HepG2 (cell line): ENCODE measurements around the gene TJAP1. TPM values are rescaled to one million over a fixed set of nuclear protein-coding genes. Genes with fewer than 3 reads are reported as not detected.

Source experiments
- BHLHE40 ChIP-seq: IDR thresholded peaks from 2 replicates; pipeline ENCODE4 v1.6.1; 2011; ENCODE audit warnings: low read length, improper control_type of control experiment
- BORCS8-MEF2B ChIP-seq: sonication (generic); formaldehyde crosslinking; IDR thresholded peaks from 2 replicates; pipeline ENCODE4 v1.8.0; 2022; ENCODE audit warnings: mild to moderate bottlenecking, missing genetic modification reagents
- DNMT3B ChIP-seq: conservative IDR thresholded peaks from 2 replicates; pipeline ENCODE4 v1.6.1; 2016; ENCODE audit warnings: missing biosample characterization, control low read depth
- GFI1 ChIP-seq: sonication (generic); formaldehyde crosslinking; IDR thresholded peaks from 2 replicates; pipeline ENCODE4 v1.5.0; 2020; ENCODE audit warnings: missing genetic modification reagents, mild to moderate bottlenecking, borderline replicate concordance
- HNF4G ChIP-seq, 2 experiments: sonication (generic) in 1 of 2; formaldehyde crosslinking in 1 of 2; IDR thresholded peaks; 2 replicates each; pipeline versions ENCODE4 v1.4.0 to v1.6.1; 2011 to 2020; ENCODE audit warnings: borderline replicate concordance in 2 of 2, low read depth in 2 of 2, mild to moderate bottlenecking in 2 of 2, low read length in 1 of 2, missing genetic modification reagents in 1 of 2, moderate library complexity in 1 of 2
- MIER3 ChIP-seq: IDR thresholded peaks from 2 replicates; pipeline ENCODE4 v1.6.1; 2016; ENCODE audit warnings: missing compliant biosample characterization, borderline replicate concordance
- MIXL1 ChIP-seq: IDR thresholded peaks from 2 replicates; pipeline ENCODE4 v1.6.1; 2016
- NCOA2 ChIP-seq: sonication (generic); formaldehyde crosslinking; IDR thresholded peaks from 2 replicates; pipeline ENCODE4 v1.8.0; 2022; ENCODE audit warnings: inconsistent platforms
- RFXAP ChIP-seq: sonication (generic); formaldehyde crosslinking; IDR thresholded peaks from 2 replicates; pipeline ENCODE4 v1.4.0; 2020; ENCODE audit warnings: missing genetic modification reagents, borderline replicate concordance
- SP2 ChIP-seq: sonication (generic); formaldehyde crosslinking; IDR thresholded peaks from 2 replicates; pipeline ENCODE4 v1.5.1; 2020; ENCODE audit warnings: mild to moderate bottlenecking, missing genetic modification reagents
- TBL1XR1 ChIP-seq: fragments of 150-350 bp; IDR thresholded peaks from 2 replicates; pipeline ENCODE4 v1.6.1; 2014; ENCODE audit warnings: borderline replicate concordance, low read length; ENCODE audit not compliant: partially characterized antibody
- ZMAT3 ChIP-seq: sonication (generic); formaldehyde crosslinking; conservative IDR thresholded peaks from 2 replicates; pipeline ENCODE4 v1.7.0; 2021; ENCODE audit warnings: missing genetic modification reagents
- ZMYM2 ChIP-seq: sonication (generic); formaldehyde crosslinking; IDR thresholded peaks from 2 replicates; pipeline ENCODE4 v1.8.0; 2022; ENCODE audit warnings: mild to moderate bottlenecking, missing genetic modification reagents
- polyA plus RNA-seq, 8 experiments: library from polyadenylated mRNA; depleted of rRNA in 3 of 8; stranded (reverse) in 7 of 8; unstranded in 1 of 8; fragments of >200 nt; fragmentation: Illumina TruSeq in 4 of 8; extraction: Trizol in 4 of 8; gene quantifications; 2 replicates each; pipeline versions ENCODE4 v1.2.1 to v1.2.3, GENCODE V29; 2011 to 2016; ENCODE audit warnings: low read depth in 4 of 8, missing spikeins in 1 of 8, mixed read lengths in 1 of 8; ENCODE audit not compliant: insufficient read depth in 1 of 8
- total RNA-seq, 5 experiments: library from RNA; depleted of rRNA; stranded (reverse); fragments of >200 nt; fragmentation: Illumina TruSeq; extraction: Trizol; gene quantifications; 2 replicates each; pipeline ENCODE4 v1.2.3, GENCODE V29; 2016; ENCODE audit warnings: low read depth in 1 of 5
- TF ChIP-seq, protein P1 (sequence below): sonication (generic); formaldehyde crosslinking; IDR thresholded peaks from 2 replicates; pipeline ENCODE4 v1.4.0; 2020; ENCODE audit warnings: mild to moderate bottlenecking, missing genetic modification reagents
- TF ChIP-seq, protein P2 (sequence below): sonication (generic); formaldehyde crosslinking; IDR thresholded peaks from 2 replicates; pipeline ENCODE4 v1.4.0; 2020; ENCODE audit warnings: mild to moderate bottlenecking, missing genetic modification reagents
- TF ChIP-seq, protein P3 (sequence below): sonication (generic); formaldehyde crosslinking; IDR thresholded peaks from 2 replicates; pipeline ENCODE4 v1.9.0; 2022; ENCODE audit warnings: missing genetic modification reagents, mild to moderate bottlenecking, borderline replicate concordance
- TF ChIP-seq, protein P4 (sequence below): sonication (generic); formaldehyde crosslinking; IDR thresholded peaks from 2 replicates; pipeline ENCODE4 v1.5.0; 2020; ENCODE audit warnings: mild to moderate bottlenecking, missing genetic modification reagents, borderline replicate concordance

TJAP1 gene
- total and polyA plus RNA-seq, 2 of the 13 experiments (the other 11 are each of a cell fraction or from before 2014, with no cell fraction given) = 15.7 to 41.6 TPM

DNA sequence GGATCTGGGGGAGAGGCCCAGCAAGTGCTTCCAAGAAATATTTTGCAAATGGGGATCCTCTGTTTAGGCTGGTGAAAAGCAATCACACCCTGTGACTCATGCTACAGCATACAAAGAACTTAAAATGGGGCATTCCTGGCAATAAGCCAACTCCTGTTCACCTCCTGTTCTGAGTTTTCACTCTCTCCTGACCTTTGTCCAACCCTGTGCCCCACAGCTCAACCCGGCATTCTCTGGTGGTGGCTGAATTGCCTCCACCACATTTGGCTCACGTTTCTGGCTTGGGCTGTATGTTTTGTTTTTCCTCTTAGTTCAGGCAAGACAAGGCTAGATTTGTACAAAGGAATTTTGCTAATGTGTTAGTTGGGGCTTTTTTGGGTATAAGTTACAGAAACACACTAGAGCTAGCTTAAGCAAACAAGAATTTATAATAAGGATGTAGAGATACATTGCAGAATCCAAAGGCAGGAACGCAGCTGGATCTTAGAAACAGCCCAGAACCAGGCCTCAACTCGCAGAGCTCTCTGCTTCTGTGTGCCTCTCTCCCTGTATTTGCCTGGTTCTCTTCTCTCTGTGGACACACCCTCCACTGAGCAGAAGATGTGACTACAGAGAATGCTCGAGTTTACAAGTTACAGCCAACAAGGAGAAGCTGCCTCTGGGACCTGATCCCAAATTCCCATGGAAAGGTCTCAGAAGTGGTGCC is 40.6 kb upstream of the TJAP1 start (continued):
- TF ChIP-seq, protein P1, sequence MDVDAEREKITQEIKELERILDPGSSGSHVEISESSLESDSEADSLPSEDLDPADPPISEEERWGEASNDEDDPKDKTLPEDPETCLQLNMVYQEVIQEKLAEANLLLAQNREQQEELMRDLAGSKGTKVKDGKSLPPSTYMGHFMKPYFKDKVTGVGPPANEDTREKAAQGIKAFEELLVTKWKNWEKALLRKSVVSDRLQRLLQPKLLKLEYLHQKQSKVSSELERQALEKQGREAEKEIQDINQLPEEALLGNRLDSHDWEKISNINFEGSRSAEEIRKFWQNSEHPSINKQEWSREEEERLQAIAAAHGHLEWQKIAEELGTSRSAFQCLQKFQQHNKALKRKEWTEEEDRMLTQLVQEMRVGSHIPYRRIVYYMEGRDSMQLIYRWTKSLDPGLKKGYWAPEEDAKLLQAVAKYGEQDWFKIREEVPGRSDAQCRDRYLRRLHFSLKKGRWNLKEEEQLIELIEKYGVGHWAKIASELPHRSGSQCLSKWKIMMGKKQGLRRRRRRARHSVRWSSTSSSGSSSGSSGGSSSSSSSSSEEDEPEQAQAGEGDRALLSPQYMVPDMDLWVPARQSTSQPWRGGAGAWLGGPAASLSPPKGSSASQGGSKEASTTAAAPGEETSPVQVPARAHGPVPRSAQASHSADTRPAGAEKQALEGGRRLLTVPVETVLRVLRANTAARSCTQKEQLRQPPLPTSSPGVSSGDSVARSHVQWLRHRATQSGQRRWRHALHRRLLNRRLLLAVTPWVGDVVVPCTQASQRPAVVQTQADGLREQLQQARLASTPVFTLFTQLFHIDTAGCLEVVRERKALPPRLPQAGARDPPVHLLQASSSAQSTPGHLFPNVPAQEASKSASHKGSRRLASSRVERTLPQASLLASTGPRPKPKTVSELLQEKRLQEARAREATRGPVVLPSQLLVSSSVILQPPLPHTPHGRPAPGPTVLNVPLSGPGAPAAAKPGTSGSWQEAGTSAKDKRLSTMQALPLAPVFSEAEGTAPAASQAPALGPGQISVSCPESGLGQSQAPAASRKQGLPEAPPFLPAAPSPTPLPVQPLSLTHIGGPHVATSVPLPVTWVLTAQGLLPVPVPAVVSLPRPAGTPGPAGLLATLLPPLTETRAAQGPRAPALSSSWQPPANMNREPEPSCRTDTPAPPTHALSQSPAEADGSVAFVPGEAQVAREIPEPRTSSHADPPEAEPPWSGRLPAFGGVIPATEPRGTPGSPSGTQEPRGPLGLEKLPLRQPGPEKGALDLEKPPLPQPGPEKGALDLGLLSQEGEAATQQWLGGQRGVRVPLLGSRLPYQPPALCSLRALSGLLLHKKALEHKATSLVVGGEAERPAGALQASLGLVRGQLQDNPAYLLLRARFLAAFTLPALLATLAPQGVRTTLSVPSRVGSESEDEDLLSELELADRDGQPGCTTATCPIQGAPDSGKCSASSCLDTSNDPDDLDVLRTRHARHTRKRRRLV (CRISPR knock-in tag) = no peak
- 0 out of 2 replicates have a peak, but pooled peaks have one; percentile 21 for TF ChIP-seq BORCS8-MEF2B (CRISPR knock-in tag)
- TF ChIP-seq MIXL1 (CRISPR knock-in tag) = peak; percentile 79; the same call in 1 of the 2 replicates
- peak; percentile 72 for TF ChIP-seq TBL1XR1
- peak; percentile 94 for TF ChIP-seq GFI1 (CRISPR knock-in tag)
- TF ChIP-seq, protein P2, sequence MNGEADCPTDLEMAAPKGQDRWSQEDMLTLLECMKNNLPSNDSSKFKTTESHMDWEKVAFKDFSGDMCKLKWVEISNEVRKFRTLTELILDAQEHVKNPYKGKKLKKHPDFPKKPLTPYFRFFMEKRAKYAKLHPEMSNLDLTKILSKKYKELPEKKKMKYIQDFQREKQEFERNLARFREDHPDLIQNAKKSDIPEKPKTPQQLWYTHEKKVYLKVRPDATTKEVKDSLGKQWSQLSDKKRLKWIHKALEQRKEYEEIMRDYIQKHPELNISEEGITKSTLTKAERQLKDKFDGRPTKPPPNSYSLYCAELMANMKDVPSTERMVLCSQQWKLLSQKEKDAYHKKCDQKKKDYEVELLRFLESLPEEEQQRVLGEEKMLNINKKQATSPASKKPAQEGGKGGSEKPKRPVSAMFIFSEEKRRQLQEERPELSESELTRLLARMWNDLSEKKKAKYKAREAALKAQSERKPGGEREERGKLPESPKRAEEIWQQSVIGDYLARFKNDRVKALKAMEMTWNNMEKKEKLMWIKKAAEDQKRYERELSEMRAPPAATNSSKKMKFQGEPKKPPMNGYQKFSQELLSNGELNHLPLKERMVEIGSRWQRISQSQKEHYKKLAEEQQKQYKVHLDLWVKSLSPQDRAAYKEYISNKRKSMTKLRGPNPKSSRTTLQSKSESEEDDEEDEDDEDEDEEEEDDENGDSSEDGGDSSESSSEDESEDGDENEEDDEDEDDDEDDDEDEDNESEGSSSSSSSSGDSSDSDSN = 0 out of 2 replicates have a peak, but pooled peaks have one; percentile 28
- peak; percentile 67; the same call in 1 of the 2 replicates for TF ChIP-seq RFXAP (CRISPR knock-in tag)
- TF ChIP-seq MIER3 = peak; percentile 64; the same call in 1 of the 2 replicates
- TF ChIP-seq DNMT3B (CRISPR knock-in tag) = no peak
- TF ChIP-seq ZMYM2 (CRISPR knock-in tag) = peak; percentile 50; the same call in 1 of the 2 replicates
- TF ChIP-seq, protein P3, sequence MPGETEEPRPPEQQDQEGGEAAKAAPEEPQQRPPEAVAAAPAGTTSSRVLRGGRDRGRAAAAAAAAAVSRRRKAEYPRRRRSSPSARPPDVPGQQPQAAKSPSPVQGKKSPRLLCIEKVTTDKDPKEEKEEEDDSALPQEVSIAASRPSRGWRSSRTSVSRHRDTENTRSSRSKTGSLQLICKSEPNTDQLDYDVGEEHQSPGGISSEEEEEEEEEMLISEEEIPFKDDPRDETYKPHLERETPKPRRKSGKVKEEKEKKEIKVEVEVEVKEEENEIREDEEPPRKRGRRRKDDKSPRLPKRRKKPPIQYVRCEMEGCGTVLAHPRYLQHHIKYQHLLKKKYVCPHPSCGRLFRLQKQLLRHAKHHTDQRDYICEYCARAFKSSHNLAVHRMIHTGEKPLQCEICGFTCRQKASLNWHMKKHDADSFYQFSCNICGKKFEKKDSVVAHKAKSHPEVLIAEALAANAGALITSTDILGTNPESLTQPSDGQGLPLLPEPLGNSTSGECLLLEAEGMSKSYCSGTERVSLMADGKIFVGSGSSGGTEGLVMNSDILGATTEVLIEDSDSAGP = no peak
- TF ChIP-seq ZMAT3 = no peak
- peak; percentile 36; the same call in 1 of the 2 replicates for TF ChIP-seq NCOA2 (CRISPR knock-in tag)
- peak; percentile 96 for TF ChIP-seq BHLHE40
- TF ChIP-seq, protein P4, sequence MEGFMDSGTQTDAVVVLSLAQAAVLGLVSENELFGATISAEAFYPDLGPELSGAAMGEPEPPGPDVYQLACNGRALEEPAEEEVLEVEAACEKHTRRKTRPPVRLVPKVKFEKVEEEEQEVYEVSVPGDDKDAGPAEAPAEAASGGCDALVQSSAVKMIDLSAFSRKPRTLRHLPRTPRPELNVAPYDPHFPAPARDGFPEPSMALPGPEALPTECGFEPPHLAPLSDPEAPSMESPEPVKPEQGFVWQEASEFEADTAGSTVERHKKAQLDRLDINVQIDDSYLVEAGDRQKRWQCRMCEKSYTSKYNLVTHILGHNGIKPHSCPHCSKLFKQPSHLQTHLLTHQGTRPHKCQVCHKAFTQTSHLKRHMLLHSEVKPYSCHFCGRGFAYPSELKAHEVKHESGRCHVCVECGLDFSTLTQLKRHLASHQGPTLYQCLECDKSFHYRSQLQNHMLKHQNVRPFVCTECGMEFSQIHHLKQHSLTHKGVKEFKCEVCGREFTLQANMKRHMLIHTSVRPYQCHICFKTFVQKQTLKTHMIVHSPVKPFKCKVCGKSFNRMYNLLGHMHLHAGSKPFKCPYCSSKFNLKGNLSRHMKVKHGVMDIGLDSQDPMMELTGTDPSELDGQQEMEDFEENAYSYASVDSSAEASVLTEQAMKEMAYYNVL (CRISPR knock-in tag) = peak; percentile 88; the same call in 1 of the 2 replicates
- peak; percentile 96 for TF ChIP-seq HNF4G (IDR thresholded peaks at IDR 0.05; ENCODE audit: borderline replicate concordance, low read depth, low read length)
- TF ChIP-seq HNF4G (CRISPR knock-in tag; IDR thresholded peaks at IDR 0.05; ENCODE audit: borderline replicate concordance, low read depth) = peak; percentile 91; the same call in 1 of the 2 replicates
- TF ChIP-seq SP2 = no peak
